Tibial artery (tissue), 4 donors: ENCODE results near the gene VPS52.

ENCODE experiments used
- DNase-seq, 2 donors: peaks; one replicate each; pipeline ENCODE4 v3.0.0-alpha.2; 2019
- H3K27ac ChIP-seq, 2 donors: fragments of 200-600 bp; sonication (generic) in 1 of 2; 1 replicate in 1 of 2; 2 replicates in 1 of 2; pipeline ENCODE4 v1.5.1; 2018 to 2019; ENCODE audit warnings: mild to moderate bottlenecking in 1 of 2
- H3K27me3 ChIP-seq, 2 donors: fragments of 200-600 bp; sonication (generic) in 1 of 2; one replicate each; pipeline versions ENCODE4 v1.5.1 to v1.6.0; 2016 to 2019
- H3K36me3 ChIP-seq, 3 donors: fragments of 200-600 bp; sonication (generic) in 2 of 3; one replicate each; pipeline ENCODE4 v1.5.1; 2016 to 2019; ENCODE audit warnings: mild to moderate bottlenecking in 2 of 3
- H3K4me1 ChIP-seq, 4 donors: fragments of 200-600 bp; sonication (generic) in 2 of 4; 1 replicate in 3 of 4; 2 replicates in 1 of 4; pipeline ENCODE4 v1.5.1; 2016 to 2019
- H3K4me3 ChIP-seq, 2 donors: fragments of 200-600 bp; sonication (generic) in 1 of 2; 1 replicate in 1 of 2; 2 replicates in 1 of 2; pipeline ENCODE4 v1.5.1; 2018 to 2019; ENCODE audit warnings: mild to moderate bottlenecking in 2 of 2
- H3K9me3 ChIP-seq, 3 donors: fragments of 200-600 bp; sonication (generic) in 1 of 3; one replicate each; pipeline ENCODE4 v1.5.1; 2016 to 2019
- CTCF ChIP-seq, 2 experiments: fragments of 200-600 bp in 1 of 2; fragments of 450-650 bp in 1 of 2; IDR thresholded peaks; one replicate each; pipeline ENCODE4 v1.5.1; 2017 to 2019; ENCODE audit warnings: antibody characterized with exemption in 2 of 2, mild to moderate bottlenecking in 1 of 2, moderate library complexity in 1 of 2
- intact Hi-C: fragments of 100-400 bp; cut with DNase I; formaldehyde crosslinking; loops from one replicate; pipeline ENCODE4 v1.15.0; 2023; ENCODE audit warnings: low total_unique reads

VPS52 gene

DNA sequence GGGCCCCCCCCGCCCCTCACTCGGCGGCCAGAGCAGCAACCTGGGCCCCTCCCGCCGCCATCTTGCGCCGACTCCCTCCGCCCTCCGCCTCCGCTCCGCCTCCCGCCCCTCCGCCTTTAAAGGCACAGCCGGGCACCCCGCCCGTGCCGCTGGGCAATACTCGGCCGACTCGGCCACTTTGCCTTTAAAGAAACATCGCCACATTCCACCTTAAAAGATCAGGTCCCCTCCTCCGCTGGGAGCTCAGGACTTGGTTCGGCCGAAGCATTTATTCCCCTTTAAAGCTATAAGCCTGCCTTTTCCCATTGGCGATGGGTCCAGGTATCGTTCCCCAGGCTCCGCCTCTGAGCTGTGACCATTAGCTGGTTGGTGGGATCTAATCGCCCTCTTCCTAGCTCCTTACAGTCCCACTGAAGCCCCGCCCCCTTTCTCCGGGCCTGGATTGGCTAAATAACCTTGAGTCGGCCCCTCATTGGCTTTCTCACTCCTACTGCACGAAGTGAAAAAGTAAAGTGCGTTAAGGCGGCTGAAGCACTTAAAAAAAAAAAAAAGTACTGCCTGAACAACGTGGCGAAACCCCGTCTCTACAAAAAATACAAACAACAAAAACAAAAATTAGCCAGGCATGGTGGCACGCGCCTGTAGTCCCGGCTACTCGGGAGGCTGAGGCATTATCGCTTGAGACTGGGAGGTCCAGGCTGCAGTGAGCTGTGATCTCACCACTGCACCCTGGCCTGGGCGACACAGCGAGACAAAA, 46.2 kb upstream of the VPS52 start, which contains the start of gene ZBTB22:
TSS of gene ZBTB22 (minus strand) at position 76 of the 757 bp plus-strand sequence. CDS start 828 bp downstream, outside the sequence.
- DNase-seq = peak; percentile 100
- Histone ChIP-seq H3K9me3 (no peaks in the 10 kb centered on the region), H3K27ac (peak within 1 kb of the TSS; percentile 77 to 83), H3K4me3 (peak within 1 kb of the TSS; percentile 54 to 55), H3K27me3 (no peaks in the 10 kb centered on the region), H3K4me1 (peaks cover 0 to 62% (median 60%) of the 10 kb centered on the region in 4 donors), H3K36me3 (peaks cover 14 to 40% (median 27%) of the 10 kb centered on the region in 3 donors)
- TF ChIP-seq CTCF (IDR thresholded peaks at IDR 0.05) = peak in 1 of 2 experiments; percentile 23
- intact Hi-C loops = loop anchor here (10.0 kb wide), 1 partner anchor 107 kb away; the partner anchor contains the start of gene SYNGAP1

- Histone ChIP-seq H3K9me3 (no peaks in the 10 kb centered on the region), H3K4me3 (peak overlapping the region; percentile 54 to 55), H3K27ac (peak overlapping the region; percentile 77 to 83), H3K27me3 (no peaks in the 10 kb centered on the region), H3K36me3 (peaks cover 14 to 40% (median 27%) of the 10 kb centered on the region in 3 donors), H3K4me1 (peaks cover 0 to 68% (median 62%) of the 10 kb centered on the region in 4 donors)
- DNase-seq = no peak
- intact Hi-C loops = loop anchor here (10.0 kb wide), 1 partner anchor 107 kb away; the partner anchor contains the start of gene SYNGAP1
- TF ChIP-seq CTCF (IDR thresholded peaks at IDR 0.05) = no peak
These were observed 45.7 kb upstream of the VPS52 start for GRCh38 chr6:33317419-33317668.

DNA sequence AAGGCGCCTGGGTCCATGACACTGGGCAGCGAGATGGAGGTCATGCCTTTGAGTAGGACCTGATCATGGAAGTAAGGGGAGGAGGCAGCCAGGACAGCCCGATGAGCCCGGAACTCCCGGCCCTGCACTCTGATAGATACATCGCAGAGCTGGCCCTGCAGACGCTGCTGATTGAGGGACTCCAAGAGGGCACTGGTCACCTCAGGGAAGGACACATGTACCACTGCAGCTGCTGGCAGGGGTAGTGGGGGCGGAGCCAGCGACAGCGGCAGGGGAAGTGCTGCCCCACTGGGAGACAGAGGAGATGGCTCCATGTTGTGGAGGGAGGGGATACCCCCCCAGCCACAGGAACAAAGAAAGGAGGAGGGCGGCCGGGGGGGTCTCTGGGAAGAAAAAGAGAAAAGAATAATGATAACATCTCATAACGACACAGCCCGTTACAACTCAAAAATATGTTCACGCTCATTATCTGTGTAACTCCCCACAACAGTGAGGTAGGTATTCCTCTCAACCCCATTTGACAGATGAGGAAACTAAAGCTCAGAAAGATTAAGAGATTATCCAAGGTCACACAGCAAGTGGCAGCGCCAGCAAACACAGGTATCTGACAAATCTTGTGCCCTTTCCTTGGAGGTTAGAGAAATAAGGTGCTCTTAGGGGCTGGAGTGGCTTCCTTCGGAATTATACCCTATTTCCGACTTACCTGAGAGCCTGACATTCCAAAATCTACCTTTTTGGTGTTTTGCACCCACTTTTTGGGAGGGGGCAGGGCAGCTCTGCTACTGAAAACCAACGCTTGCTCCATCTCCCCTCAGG, 45.1 kb upstream of the VPS52 start:
- no peak for TF ChIP-seq CTCF (IDR thresholded peaks at IDR 0.05)
- Histone ChIP-seq H3K9me3 (no peaks in the 10 kb centered on the region), H3K4me3 (peak overlapping the region; percentile 54 to 55), H3K27me3 (no peaks in the 10 kb centered on the region), H3K27ac (peak overlapping the region; percentile 77 to 83), H3K4me1 (peaks cover 0 to 68% (median 62%) of the 10 kb centered on the region in 4 donors), H3K36me3 (peaks cover 14 to 40% (median 27%) of the 10 kb centered on the region in 3 donors)
- DNase-seq = peak in 1 of 2 donors; percentile 71
- intact Hi-C loops = loop anchor here (10.0 kb wide), 1 partner anchor 108 kb away; the partner anchor contains the start of gene SYNGAP1

DNA sequence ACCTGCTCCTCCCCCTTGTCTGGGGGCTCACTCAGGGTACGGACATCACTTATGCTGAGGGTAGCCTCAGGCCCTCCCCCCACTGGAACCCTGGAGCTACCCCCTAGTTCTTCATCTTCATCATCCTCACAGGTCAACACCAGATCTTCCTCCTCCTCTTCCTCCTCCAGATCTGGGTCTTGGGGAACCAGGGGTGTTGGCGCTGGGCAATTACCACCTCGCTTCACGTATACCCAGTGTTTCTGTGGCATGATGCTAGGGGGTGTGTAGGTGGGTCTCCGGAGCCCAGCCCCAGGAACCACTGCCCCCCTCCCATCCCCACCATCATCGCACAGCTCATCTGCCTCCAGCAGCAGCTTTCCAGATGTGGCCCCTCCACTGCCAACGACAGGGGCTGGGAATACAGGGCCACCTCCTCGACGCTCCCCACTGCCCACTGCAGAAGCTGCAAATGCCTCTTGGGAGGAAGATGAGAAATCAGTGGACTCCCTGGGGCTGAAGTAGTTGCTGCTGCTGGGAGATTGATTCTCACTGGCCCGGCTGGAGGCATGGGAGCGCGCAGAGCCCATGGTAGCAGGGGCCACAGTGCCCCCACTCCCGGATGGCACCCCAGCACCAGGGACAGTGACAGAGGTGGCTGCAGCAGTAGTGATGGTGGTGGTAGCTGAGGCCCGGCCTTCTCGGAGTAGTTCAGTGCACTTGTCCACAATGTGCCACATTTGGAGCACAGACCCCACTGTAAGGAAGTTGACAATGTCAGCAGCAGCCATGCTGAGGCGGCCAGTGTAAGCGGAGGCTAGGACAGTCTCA, 44.3 kb upstream of the VPS52 start:
- H3K27me3 ChIP-seq = no peaks in the 10 kb centered on the region
- H3K4me3 ChIP-seq = no peak overlapping the region
- H3K27ac ChIP-seq = peak overlapping the region; percentile 95
- H3K36me3 ChIP-seq = peaks cover 14 to 37% (median 25%) of the 10 kb centered on the region in 3 donors
- no peak for DNase-seq
- peaks cover 0 to 68% (median 58%) of the 10 kb centered on the region in 4 donors for H3K4me1 ChIP-seq
- intact Hi-C loops = loop anchor here (10.0 kb wide), 1 partner anchor 109 kb away; the partner anchor contains the start of gene SYNGAP1
- no peaks in the 10 kb centered on the region for H3K9me3 ChIP-seq
- no peak for TF ChIP-seq CTCF (IDR thresholded peaks at IDR 0.05)
